ENCODE data around the gene NR1D2. TPM values are rescaled to one million over a fixed set of nuclear protein-coding genes. Genes with fewer than 3 reads are reported as not detected.
A peak's percentile ranks its signal among the peaks of the same experiment; 100 is the strongest.
"Not testable (repeated sequence)": the region's sequence is repeated elsewhere in the genome, so short reads cannot be mapped to it uniquely, and the experiment has no call there.

The NR1D2 gene
- total RNA-seq, 4 donors from 2014 or later = 19.6 to 36.9 (median 22.7) TPM

DNA sequence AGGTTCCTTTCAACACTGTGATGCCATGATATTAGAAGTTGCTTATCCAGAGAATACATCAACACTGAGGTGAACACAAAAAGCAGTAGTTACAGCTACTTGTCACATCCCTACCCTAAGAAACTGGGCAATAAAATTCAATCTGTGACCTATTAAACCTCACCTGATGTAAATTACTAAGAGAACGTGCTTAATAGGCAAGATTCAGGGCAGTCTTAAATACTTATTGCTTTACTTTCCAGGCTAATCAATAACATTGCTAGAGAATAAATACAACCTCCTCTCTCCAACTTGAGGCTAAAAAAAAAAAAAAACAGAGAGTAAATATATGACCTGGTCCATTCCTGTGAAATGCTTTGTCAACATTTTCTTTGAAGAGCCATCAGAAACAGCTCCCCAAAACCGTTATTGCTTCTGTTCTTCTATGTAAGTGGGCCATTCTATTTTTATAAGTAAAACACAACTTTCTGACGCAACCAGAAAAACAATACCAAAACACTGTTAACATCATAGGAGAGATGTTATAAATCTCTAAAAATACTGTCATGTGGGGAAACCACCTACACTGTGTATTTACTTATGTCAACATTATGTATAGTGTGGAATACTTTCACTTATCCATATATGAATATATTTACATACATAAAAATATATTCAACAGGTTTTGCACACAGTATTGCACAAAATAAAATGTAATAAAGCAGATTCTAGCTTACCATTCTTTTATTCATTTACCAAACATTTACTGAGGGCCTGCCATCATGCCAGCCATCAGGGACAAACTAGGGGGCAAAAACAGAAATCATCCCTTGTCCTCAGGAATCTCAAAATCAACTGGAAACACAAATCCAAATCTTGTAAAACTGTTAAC is 31.0 kb upstream of the NR1D2 start:
- TF ChIP-seq, protein P1, sequence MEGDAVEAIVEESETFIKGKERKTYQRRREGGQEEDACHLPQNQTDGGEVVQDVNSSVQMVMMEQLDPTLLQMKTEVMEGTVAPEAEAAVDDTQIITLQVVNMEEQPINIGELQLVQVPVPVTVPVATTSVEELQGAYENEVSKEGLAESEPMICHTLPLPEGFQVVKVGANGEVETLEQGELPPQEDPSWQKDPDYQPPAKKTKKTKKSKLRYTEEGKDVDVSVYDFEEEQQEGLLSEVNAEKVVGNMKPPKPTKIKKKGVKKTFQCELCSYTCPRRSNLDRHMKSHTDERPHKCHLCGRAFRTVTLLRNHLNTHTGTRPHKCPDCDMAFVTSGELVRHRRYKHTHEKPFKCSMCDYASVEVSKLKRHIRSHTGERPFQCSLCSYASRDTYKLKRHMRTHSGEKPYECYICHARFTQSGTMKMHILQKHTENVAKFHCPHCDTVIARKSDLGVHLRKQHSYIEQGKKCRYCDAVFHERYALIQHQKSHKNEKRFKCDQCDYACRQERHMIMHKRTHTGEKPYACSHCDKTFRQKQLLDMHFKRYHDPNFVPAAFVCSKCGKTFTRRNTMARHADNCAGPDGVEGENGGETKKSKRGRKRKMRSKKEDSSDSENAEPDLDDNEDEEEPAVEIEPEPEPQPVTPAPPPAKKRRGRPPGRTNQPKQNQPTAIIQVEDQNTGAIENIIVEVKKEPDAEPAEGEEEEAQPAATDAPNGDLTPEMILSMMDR (IDR thresholded peaks at IDR 0.05) = no peak
- DNase-seq (ENCODE audit: low spot score) (no peak), ATAC-seq (ENCODE audit: low FRiP score) (no peak)

DNA sequence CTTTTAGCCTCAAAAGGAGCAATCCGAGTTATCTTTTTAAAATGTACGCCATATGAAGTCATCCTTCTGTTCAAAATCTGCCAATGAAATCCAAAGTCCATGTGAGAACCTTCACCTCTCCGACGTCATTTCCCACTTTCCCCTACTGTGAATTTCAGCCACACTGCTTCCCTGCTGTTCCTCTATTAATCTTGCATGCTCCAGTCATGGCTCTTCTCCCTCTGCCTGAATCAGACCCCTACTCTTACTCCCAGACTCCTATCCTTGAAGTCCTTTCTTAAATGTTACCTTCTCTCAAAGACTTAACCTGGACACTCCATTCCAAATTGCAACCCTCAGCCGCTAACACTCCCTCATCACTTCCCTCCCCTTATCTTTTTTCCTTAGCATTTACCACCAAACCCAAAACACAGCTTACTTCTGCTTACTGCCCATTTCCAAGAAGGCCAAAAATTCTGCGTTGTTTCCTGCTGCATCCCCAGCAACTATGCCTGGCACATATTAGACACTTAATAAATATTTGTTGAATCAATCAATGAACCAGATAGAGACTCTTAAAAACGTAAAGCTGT is 29.5 kb upstream of the NR1D2 start:
- ATAC-seq (ENCODE audit: low FRiP score) (no peak), DNase-seq (ENCODE audit: low spot score) (no peak)
- TF ChIP-seq, protein P1 (IDR thresholded peaks at IDR 0.05) = no peak

DNA sequence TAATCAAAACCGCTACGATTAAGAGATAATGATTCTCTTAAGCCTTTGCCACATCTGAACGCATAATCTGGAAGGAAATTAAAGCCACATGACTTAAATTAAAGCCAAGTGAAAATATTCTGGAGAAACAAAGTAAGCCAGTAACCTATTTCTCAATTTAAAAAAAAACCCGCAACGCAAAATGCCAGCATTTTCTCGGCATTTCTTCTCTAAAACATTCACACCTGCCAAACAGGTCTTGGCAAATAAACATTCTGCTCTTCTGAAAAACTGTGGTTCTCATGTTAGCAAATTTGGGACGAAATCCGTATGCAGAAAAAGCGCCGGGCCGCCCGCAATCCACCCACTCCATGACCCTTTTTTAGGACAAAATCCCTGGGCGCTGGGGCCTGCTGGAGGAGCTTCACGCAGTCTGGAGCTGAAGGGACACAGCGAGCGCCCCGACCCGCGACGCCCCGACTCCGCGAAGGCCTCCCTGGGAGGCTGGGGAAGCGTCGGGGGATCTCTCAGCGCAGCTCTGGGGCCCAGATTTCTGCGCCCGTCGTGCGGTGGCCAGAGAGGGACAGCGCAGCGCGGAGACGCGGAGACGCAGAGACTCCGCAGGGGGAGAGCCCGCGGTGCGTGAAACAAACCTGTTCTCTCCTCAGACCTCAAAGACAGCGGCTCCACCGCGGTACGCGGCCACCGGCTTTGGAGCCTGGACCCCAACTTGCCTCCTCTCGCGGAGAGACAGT is 28.8 kb upstream of the NR1D2 start:
- DNase-seq (ENCODE audit: low spot score) (no peak), ATAC-seq (ENCODE audit: low FRiP score) (peak; percentile 64)
- TF ChIP-seq, protein P1 (IDR thresholded peaks at IDR 0.05) = no peak

DNA sequence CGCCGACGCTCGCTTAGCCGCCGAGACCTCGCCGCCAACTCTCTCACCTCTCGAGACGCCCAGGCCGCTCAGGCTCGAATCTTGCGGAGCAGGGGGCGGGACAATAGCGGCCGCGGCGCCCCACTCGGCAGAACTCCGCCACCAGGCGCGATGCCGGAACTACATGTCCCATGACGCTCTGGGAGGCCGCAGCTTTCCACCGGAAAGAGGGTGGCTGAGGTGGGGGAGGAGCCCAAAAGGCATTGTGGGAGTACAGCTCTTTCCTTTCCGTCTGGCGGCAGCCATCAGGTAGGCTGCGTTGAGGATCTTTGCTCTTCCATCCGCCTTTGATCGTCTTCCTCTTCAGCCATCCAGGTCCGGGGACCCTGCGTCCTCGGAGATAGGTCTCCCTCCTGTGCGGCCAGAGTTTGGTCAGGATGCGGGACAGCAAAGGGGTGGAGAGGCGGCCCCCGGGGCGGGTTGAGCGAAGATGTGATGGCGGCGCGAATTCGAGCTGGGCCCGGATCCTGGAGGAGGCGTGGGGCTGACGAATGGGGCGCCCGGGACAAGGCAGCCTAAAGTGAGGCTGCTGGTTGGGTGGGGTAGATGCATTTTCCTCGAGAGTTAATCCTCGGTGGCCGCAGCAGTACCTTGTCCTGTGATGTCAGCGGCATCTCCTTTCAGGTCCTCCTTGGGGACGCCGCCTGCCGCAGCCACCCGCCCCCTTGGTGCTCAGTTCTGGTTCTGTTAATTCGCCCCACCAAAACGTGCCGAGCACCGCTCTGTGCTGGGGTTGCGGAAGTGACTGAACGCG is 28.0 kb upstream of the NR1D2 start, which contains the start of the genes NKIRAS1 and RPL15:
Gene NKIRAS1 (minus strand): TSS at position 105 of the 793 bp plus-strand sequence. CDS start 6,086 bp downstream, outside the sequence.
Gene RPL15 (plus strand): TSS at position 247 of the 793 bp plus-strand sequence. CDS start 728 bp downstream, outside the sequence.
- ATAC-seq (ENCODE audit: low FRiP score) = peak; percentile 99
- TF ChIP-seq, protein P1 (IDR thresholded peaks at IDR 0.05) = peak in 1 of 3 donors; percentile 20
- peak; percentile 78 for DNase-seq (ENCODE audit: low spot score)

DNA sequence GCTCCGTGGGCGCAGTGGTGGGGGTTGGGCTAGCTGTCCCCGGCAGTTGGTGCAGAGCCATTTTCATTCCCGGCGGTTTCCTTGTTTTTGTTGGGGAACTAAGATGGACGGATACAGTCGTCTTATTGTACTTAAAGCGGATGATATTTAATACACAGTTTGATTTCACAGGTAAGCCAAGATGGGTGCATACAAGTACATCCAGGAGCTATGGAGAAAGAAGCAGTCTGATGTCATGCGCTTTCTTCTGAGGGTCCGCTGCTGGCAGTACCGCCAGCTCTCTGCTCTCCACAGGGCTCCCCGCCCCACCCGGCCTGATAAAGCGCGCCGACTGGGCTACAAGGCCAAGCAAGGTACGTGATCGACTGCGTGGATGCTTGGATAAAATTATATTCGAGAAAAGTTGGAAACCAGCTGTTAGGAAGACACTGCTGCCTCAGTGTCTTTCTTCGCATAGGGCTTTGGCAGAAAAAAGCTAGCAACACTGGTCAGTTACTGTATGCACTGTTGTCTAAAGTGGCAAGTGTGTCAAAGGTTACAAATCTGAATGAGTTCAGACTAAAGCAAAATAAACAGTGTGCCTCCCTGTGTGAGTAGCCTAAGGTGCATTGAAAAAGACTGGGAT is 27.3 kb upstream of the NR1D2 start:
- DNase-seq (ENCODE audit: low spot score); ATAC-seq (ENCODE audit: low FRiP score): not testable (repeated sequence)

DNA sequence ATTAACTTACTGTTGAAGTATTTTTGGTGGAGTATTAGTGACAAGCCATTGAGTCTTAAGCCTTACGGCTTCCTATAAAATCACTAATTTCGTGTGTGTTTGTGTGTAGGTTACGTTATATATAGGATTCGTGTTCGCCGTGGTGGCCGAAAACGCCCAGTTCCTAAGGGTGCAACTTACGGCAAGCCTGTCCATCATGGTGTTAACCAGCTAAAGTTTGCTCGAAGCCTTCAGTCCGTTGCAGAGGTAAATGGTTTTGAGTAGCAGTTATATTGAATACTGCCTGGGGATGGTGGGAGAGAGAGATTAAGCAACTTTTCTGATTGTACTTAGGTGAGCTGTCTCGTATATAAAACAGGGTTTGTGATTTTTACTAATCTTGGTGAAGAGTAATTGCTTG is 26.8 kb upstream of the NR1D2 start:
- not testable (repeated sequence) for ATAC-seq (ENCODE audit: low FRiP score)

DNA sequence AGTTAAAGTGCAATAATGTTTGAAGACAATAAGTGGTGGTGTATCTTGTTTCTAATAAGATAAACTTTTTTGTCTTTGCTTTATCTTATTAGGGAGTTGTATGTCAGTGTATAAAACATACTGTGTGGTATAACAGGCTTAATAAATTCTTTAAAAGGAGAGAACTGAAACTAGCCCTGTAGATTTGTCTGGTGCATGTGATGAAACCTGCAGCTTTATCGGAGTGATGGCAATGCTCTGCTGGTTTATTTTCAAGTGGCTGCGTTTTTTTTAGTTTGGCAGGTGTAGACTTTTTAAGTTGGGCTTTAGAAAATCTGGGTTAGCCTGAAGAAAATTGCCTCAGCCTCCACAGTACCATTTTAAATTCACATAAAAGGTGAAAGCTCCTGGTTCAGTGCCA is 25.5 kb upstream of the NR1D2 start:
- DNase-seq (ENCODE audit: low spot score) = no peak
- no peak for ATAC-seq (ENCODE audit: low FRiP score)
- TF ChIP-seq, protein P1 (IDR thresholded peaks at IDR 0.05) = no peak

More for the DNA sequence above, 26.8 kb upstream of the NR1D2 start:
- not testable (repeated sequence) for DNase-seq (ENCODE audit: low spot score)
